Measurements from ENCODE around the gene DES. TPM values are rescaled to one million over a fixed set of nuclear protein-coding genes. Genes with fewer than 3 reads are reported as not detected.

DES gene
- total and polyA plus RNA-seq, 2 of the 13 experiments (the other 11 are each of a cell fraction or from before 2014, with no cell fraction given): not detected

DNA sequence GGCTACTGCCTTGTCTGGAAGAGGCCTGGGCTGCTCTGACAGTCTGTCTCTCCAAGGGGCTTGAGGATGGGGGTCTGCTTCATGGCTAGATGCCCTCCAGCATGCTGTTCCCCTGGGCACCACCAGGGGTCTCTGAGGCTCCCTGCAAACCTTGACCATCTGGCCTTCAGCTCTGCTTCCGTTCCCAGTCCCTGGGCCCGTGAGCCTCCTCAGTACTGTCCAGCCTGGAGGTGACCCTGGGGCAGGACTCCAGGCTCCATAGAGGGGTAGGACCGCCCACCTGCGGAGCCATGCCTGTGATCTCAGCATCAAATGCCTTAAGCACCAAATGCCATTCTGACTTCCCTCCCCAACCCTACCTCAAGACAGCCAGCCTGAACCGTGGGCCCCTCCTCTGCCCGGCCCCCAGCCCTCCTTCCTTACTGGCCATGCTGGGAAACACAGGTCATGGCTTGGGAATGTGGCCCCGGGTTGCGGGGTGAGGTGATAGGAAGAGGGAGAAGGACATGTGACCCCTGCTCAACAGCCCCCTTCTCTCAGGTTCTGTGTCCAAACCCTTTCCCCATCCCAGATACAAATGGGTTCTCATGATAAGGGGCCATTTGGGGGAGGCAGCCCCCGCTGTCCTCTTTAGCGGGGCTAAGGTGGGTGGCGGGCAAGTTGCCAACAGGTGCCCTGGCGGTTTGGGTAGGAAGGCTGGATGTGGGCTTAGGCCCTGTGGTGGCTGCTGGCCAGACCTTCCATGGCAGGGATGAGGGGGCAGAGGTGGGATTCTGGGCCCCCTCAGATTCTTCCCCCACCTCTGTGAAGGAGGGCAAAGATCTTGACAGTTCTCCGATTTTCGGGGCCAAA lies 41.5 kb downstream of the DES start:
- ATAC-seq: peak; percentile 85
- intact Hi-C loops (cut with micrococcal nuclease; ENCODE audit: unreplicated experiment): loop anchor here (1.0 to 2.0 kb wide), 3 partner anchors 29 to 71 kb away; no protein-coding TSS in a partner anchor
- TF ChIP-seq ZNF562 (CRISPR knock-in tag; IDR thresholded peaks at IDR 0.05; ENCODE audit: borderline replicate concordance) (no peak), CCAR2 (optimal IDR thresholded peaks at IDR 0.05; ENCODE audit: low read depth, low read length) (no peak), ZSCAN9 (CRISPR knock-in tag; IDR thresholded peaks at IDR 0.05; ENCODE audit: borderline replicate concordance) (no peak), SOX5 (CRISPR knock-in tag; IDR thresholded peaks at IDR 0.05; ENCODE audit: borderline replicate concordance) (no peak), MEIS1 (CRISPR knock-in tag; IDR thresholded peaks at IDR 0.05; ENCODE audit: borderline replicate concordance) (no peak), FIP1L1 (IDR thresholded peaks at IDR 0.05; ENCODE audit: borderline replicate concordance, insufficient read depth, low read depth, low read length) (no peak), IKZF4 (CRISPR knock-in tag; IDR thresholded peaks at IDR 0.05; ENCODE audit: borderline replicate concordance, low read depth, not compliant biosample characterization) (no peak), ZNF382 (CRISPR knock-in tag; IDR thresholded peaks at IDR 0.05; ENCODE audit: borderline replicate concordance) (no peak)
- TF ChIP-seq, protein P1, sequence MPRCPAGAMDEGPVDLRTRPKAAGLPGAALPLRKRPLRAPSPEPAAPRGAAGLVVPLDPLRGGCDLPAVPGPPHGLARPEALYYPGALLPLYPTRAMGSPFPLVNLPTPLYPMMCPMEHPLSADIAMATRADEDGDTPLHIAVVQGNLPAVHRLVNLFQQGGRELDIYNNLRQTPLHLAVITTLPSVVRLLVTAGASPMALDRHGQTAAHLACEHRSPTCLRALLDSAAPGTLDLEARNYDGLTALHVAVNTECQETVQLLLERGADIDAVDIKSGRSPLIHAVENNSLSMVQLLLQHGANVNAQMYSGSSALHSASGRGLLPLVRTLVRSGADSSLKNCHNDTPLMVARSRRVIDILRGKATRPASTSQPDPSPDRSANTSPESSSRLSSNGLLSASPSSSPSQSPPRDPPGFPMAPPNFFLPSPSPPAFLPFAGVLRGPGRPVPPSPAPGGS (CRISPR knock-in tag; IDR thresholded peaks at IDR 0.05): peak; percentile 39; the same call in 1 of the 2 replicates
- TF ChIP-seq, protein P2, sequence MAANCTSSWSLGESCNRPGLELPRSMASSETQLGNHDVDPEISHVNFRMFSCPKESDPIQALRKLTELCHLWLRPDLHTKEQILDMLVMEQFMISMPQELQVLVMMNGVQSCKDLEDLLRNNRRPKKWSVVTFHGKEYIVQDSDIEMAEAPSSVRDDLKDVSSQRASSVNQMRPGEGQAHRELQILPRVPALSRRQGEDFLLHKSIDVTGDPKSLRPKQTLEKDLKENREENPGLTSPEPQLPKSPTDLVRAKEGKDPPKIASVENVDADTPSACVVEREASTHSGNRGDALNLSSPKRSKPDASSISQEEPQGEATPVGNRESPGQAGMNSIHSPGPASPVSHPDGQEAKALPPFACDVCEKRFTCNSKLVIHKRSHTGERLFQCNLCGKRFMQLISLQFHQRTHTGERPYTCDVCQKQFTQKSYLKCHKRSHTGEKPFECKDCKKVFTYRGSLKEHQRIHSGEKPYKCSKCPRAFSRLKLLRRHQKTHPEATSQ (CRISPR knock-in tag; IDR thresholded peaks at IDR 0.05; ENCODE audit: borderline replicate concordance): no peak
- TF ChIP-seq, protein P3, sequence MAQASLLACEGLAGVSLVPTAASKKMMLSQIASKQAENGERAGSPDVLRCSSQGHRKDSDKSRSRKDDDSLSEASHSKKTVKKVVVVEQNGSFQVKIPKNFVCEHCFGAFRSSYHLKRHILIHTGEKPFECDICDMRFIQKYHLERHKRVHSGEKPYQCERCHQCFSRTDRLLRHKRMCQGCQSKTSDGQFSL (CRISPR knock-in tag; IDR thresholded peaks at IDR 0.05): no peak
- TF ChIP-seq, protein P4, sequence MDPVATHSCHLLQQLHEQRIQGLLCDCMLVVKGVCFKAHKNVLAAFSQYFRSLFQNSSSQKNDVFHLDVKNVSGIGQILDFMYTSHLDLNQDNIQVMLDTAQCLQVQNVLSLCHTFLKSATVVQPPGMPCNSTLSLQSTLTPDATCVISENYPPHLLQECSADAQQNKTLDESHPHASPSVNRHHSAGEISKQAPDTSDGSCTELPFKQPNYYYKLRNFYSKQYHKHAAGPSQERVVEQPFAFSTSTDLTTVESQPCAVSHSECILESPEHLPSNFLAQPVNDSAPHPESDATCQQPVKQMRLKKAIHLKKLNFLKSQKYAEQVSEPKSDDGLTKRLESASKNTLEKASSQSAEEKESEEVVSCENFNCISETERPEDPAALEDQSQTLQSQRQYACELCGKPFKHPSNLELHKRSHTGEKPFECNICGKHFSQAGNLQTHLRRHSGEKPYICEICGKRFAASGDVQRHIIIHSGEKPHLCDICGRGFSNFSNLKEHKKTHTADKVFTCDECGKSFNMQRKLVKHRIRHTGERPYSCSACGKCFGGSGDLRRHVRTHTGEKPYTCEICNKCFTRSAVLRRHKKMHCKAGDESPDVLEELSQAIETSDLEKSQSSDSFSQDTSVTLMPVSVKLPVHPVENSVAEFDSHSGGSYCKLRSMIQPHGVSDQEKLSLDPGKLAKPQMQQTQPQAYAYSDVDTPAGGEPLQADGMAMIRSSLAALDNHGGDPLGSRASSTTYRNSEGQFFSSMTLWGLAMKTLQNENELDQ (CRISPR knock-in tag; IDR thresholded peaks at IDR 0.05; ENCODE audit: borderline replicate concordance): no peak
- TF ChIP-seq, protein P5, sequence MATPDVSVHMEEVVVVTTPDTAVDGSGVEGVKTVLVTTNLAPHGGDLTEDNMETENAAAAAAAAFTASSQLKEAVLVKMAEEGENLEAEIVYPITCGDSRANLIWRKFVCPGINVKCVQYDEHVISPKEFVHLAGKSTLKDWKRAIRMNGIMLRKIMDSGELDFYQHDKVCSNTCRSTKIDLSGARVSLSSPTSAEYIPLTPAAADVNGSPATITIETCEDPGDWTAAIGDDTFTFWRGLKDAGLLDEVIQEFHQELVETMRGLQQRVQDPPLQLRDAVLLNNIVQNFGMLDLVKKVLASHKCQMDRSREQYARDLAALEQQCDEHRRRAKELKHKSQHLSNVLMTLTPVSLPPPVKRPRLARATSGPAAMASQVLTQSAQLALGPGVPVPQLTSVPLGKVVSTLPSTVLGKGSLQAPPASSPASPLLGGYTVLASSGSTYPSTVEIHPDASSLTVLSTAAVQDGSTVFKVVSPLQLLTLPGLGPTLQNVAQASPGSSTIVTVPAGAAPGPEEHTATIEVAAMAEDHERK (CRISPR knock-in tag; IDR thresholded peaks at IDR 0.05; ENCODE audit: low read depth): no peak
- TF ChIP-seq, protein P6, sequence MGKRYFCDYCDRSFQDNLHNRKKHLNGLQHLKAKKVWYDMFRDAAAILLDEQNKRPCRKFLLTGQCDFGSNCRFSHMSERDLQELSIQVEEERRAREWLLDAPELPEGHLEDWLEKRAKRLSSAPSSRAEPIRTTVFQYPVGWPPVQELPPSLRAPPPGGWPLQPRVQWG (CRISPR knock-in tag; IDR thresholded peaks at IDR 0.05; ENCODE audit: borderline replicate concordance, low read depth): no peak

More for the DNA sequence above, 41.5 kb downstream of the DES start:
- CTCF ChIA-PET (ENCODE audit: low intra/inter-chr PET ratio, low total read pairs): interaction anchor here (1.2 to 1.7 kb wide), 3 partner anchors 50 to 70 kb away, joined by 3 to 27 read pairs (median 7); no protein-coding TSS in a partner anchor
- Histone ChIP-seq H3K9ac (ENCODE audit: insufficient read depth, low read depth, low read length) (no peak overlapping the region), H3K27me3 (ENCODE audit: control insufficient read depth in 1 of 2, insufficient read depth in 2 of 2, low read length in 2 of 2) (peaks cover 4 to 74% of the 10 kb centered on the region in 2 experiments; a peak in 4 of 5 replicates), H4K20me1 (ENCODE audit: insufficient read depth, low read length) (no peaks in the 10 kb centered on the region; the same call in 1 of the 2 replicates), H2AFZ (ENCODE audit: low read length) (no peak overlapping the region), H3K9me3 (ENCODE audit: low read length) (no peaks in the 10 kb centered on the region), H3K4me1 (ENCODE audit: insufficient read depth, low read length) (peaks cover 10% of the 10 kb centered on the region; the same call in 1 of the 2 replicates), H3K4me2 (ENCODE audit: low read depth, low read length) (peak overlapping the region; percentile 31), H3K27ac (ENCODE audit: extremely low read length, insufficient read depth, low read length) (no peak overlapping the region), H3K79me2 (ENCODE audit: insufficient read depth, low read length) (no peaks in the 10 kb centered on the region), H3K36me3 (replicated peaks in 1 of 2; ENCODE audit: control insufficient read depth in 1 of 2, insufficient read depth in 2 of 2, low read length in 2 of 2) (no peaks in the 10 kb centered on the region), H3K4me3 (replicated peaks in 1 of 3; ENCODE audit: insufficient read depth in 1 of 3, low read depth in 2 of 3, low read length in 3 of 3) (no peak overlapping the region)
- DNase-seq (ENCODE audit: low spot score) (peak; percentile 58), FAIRE-seq (peak; percentile 88)
- in situ Hi-C loops (cut with HindIII; ENCODE audit: extremely low pct_ligation_motif_present, low pct_unique_long_range_greater_than_20kb): no loop called here
- BruUV-seq (replicated peaks): no TSS peak
- POLR2A ChIA-PET: interaction anchor here (1.0 kb wide), 1 partner anchor 72 kb away, joined by 4 read pairs; the partner anchor contains the start of gene DNPEP
- WGBS (ENCODE audit: low lambda C conversion rate): 24% methylated on average over 10 of the region's 14 CpGs

Measured in HepG2 (cell line).